Astrocyte of the cerebellum (primary cell): ENCODE measurements around the gene SLC45A3.

ENCODE experiments used
- DNase-seq: peaks from one replicate; pipeline ENCODE4 v3.0.0-alpha.2; 2011; ENCODE audit warnings: low read depth
- H3K4me3 ChIP-seq: 2 replicates; pipeline ENCODE4 v1.5.1; 2011; ENCODE audit warnings: mild to moderate bottlenecking, low read depth, low read length, moderate library complexity
- in situ Hi-C: cut with HindIII; loops from 2 replicates; pipeline ENCODE4 v1.10.0; 2017; ENCODE audit warnings: low sequenced_read_pairs
- TF ChIP-seq, protein P1 (sequence below): IDR thresholded peaks from 2 replicates; pipeline ENCODE4 v1.5.1; 2012; ENCODE audit warnings: low read length, low read depth, moderate library complexity, mild to moderate bottlenecking; ENCODE audit errors: missing control alignments

Gene SLC45A3

DNA sequence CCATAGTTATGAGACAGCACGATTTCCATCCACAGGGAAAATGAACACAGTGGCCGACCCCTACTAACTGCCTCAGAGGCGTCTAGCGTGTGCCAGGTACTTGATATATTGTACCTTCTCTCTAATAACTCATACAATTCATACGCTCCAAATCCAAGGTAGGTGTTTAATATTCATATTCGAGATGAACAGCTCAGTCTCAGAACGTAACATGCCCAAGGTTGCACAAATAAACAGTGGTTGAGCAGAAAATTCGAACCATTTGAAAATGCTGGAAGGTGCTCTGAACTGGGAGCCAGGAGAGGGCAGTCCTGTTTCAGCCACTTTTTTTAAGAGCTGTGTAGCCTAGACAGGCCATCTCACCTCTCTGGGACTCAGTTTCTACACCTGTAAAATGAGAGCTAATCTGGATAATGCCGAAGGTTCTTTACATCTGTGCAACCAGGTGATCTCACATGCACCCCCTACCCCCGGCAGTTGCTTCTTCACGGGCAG lies 7.9 kb downstream of the SLC45A3 start:
- no peak for DNase-seq
- TF ChIP-seq, protein P1, sequence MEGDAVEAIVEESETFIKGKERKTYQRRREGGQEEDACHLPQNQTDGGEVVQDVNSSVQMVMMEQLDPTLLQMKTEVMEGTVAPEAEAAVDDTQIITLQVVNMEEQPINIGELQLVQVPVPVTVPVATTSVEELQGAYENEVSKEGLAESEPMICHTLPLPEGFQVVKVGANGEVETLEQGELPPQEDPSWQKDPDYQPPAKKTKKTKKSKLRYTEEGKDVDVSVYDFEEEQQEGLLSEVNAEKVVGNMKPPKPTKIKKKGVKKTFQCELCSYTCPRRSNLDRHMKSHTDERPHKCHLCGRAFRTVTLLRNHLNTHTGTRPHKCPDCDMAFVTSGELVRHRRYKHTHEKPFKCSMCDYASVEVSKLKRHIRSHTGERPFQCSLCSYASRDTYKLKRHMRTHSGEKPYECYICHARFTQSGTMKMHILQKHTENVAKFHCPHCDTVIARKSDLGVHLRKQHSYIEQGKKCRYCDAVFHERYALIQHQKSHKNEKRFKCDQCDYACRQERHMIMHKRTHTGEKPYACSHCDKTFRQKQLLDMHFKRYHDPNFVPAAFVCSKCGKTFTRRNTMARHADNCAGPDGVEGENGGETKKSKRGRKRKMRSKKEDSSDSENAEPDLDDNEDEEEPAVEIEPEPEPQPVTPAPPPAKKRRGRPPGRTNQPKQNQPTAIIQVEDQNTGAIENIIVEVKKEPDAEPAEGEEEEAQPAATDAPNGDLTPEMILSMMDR = no peak
- in situ Hi-C loops = no loop called here
- no peak overlapping the region for H3K4me3 ChIP-seq

DNA sequence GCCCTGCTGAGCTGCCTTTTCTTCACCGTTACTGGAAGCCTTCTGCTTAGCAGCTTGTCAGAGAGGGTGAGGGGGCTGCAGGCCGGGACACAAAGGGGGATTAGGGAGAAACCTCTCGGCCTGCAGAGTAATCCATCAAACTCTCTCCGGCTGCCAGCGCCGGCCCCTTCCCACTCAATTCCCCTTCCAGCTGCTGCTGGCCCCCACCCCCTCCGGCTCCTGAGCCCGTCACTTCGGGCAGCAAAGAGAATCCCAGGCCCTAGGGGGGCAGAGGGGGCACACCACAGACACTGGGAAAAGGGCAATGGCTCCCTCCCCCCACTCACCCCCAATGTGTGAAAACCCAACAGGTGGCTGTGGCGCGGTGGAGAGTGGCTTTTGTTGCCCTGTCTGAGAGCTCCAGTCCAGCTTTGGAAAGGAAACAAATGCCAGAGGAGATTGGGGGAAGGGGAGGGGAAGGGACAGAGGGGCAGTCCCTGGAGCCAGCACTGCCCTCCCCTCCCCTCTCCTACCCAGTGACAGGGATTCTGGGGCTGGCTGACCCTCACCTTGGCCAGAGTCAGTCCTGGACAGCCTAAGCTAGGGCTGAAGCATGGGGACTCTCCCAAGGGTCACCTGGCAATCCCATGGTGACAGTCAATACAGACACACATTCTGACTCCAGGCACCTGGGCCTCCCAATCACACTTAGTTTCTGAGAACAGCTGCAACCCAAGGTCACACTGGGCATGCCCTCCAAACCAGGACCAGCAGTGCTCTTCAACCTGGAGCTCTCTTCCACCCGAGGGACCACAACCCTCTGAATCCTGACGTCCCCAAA lies 9.5 kb downstream of the SLC45A3 start:
- no peak overlapping the region for H3K4me3 ChIP-seq
- TF ChIP-seq, protein P1 = no peak
- in situ Hi-C loops = no loop called here
- DNase-seq = no peak

DNA sequence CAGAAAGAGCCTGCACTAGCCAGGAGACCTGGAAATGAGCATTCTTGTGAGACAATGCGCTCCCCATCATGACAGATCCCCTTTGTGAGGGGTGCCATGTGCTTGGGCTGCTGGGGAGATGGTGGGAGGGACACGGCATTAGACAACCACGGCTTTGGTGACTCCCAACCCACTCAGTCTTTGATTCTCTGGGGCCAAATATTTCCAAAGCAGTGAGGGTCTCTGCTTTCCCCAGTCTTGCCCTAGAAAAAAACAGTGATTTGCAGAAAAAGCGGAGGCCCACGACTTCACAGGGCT lies 10.2 kb downstream of the SLC45A3 start:
- no peak for DNase-seq
- H3K4me3 ChIP-seq = no peak overlapping the region
- TF ChIP-seq, protein P1 = no peak
- in situ Hi-C loops = no loop called here

DNA sequence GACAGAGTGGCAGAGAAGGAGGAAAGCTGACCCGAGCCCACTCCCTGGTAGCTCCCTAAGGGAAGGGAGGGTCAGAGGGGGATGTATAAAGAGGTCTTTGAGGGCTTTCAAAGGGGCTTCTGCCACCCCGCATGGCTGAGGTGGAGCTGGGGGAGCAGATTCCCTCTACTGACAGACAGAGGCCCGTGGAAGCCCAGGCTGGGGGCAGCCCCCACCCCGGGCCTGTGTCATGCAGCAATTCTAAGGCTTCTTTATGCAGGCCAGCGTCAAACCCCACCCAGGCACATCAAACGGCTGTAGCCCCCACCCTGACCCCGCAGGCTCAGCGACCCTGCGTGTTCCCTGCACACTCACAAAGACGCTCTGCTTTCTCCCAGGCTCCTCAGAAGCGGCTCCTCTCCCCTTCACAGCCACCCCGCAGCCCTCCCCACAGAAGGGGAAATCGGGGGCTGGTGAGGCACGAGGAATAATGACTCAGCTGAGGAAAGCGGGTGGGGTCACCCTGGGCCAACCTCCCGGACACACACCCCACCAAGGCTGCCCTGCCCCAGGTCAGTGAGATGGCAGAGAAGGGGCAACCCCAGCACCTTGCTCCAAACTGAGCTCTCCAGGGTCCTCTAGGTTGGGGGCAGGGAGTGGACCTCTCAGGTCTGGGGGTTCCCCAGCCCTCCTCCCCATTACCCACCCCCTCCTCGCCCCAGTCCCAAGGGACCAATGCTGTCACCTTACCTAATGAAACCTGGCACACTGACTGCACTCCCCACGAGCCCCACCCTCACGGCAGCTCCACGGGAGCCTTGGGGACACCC lies 10.8 kb downstream of the SLC45A3 start:
- no peak for DNase-seq
- no peak overlapping the region for H3K4me3 ChIP-seq
- in situ Hi-C loops = no loop called here
- TF ChIP-seq, protein P1 = no peak

DNA sequence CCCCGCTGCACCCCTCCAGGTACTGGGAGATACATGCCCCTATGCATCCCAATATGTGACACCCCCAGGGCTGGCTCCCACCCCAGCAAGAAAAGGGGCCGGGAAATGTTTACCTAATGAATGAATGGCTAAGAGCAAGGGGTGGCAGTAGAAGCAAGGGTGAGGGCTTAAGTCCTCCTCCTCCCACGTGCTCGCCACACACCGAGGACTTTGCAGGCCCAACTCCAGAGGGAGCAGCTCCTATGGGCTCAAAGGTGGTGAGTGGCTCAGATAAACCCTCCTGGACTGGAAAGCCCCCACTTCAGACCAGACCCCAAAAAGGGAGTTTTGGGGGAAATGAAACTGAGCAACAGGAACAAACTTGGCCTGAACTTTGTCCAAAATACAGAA lies 11.4 kb downstream of the SLC45A3 start:
- no peak for DNase-seq
- TF ChIP-seq, protein P1 = peak; percentile 3
- no peak overlapping the region for H3K4me3 ChIP-seq
- in situ Hi-C loops = no loop called here

DNA sequence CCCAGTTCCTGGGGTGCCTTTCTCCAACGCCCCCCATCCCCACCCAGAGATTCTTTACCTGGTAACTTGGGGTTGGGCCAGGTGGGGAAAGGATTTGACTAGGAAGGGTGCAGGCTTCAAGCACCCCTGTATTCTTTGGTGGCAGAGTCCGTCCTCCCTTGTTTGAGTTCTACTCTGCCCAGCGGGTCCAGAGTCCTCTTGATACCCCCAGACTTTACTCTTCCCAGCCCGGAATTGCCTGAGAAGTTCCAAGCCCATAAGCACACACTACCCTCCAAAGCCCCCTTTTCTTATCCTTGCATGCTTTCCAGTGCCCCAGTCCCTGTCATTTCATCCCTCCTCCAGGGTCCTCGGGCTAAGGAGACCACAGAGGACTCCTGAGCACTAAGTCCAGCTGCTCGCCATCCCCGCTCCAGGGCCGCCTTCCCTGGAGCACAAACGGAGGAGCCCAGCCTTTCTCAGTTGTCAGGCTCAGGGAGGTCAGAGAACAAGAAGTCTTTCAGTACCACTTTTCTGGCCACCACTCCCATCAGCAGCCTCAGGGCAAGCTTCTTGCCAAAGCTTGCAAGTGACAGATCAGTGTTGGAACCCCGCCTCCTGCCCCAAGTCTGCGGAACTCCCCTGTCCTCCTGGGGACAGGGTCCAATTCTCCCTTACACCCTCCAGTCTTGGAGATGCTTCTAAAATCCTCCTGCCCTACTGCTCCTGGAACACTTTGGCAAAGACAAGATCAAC lies 12.2 kb downstream of the SLC45A3 start:
- DNase-seq = no peak
- no peak overlapping the region for H3K4me3 ChIP-seq
- TF ChIP-seq, protein P1 = no peak
- in situ Hi-C loops = no loop called here
